Measurements from ENCODE around the gene FAM219A.

Gene FAM219A

GRCh38 chr9:34412336-34412735 is 46.0 kb downstream of the FAM219A start:
- peaks cover 90% of the 10 kb centered on the region for H4K20me1 ChIP-seq

GRCh38 chr9:34409154-34409553 is 49.2 kb downstream of the FAM219A start:
- Histone ChIP-seq H3K9ac (no peak overlapping the region), H3K9me3 (no peaks in the 10 kb centered on the region), H3K36me3 (peaks cover 23% of the 10 kb centered on the region), H4K20me1 (peaks cover 100% of the 10 kb centered on the region), H3K27me3 (no peaks in the 10 kb centered on the region), H3K4me2 (no peak overlapping the region), H3K4me3 (no peak overlapping the region), H3K4me1 (no peaks in the 10 kb centered on the region), H3K27ac (no peak overlapping the region)
- TF ChIP-seq Cebpa-rat (IDR thresholded peaks at IDR 0.05), result no peak

More at GRCh38 chr9:34412336-34412735, 46.0 kb downstream of the FAM219A start:
- H3K4me1 ChIP-seq, result no peaks in the 10 kb centered on the region
- H3K9me3 ChIP-seq, result no peaks in the 10 kb centered on the region
- TF ChIP-seq Cebpa-rat (IDR thresholded peaks at IDR 0.05), result no peak
- H3K36me3 ChIP-seq, result peaks cover 6% of the 10 kb centered on the region; the same call in 1 of the 2 replicates
- no peak overlapping the region for H3K4me3 ChIP-seq
- H3K4me2 ChIP-seq, result no peak overlapping the region
- H3K27ac ChIP-seq, result no peak overlapping the region
- no peak overlapping the region for H3K9ac ChIP-seq
- no peaks in the 10 kb centered on the region for H3K27me3 ChIP-seq

- H3K9me3 ChIP-seq, result no peaks in the 10 kb centered on the region
- peaks cover 31% of the 10 kb centered on the region for H3K36me3 ChIP-seq
- no peak for TF ChIP-seq Cebpa-rat (IDR thresholded peaks at IDR 0.05)
- no peak overlapping the region for H3K4me2 ChIP-seq
- H3K4me1 ChIP-seq, result no peaks in the 10 kb centered on the region
- no peak overlapping the region for H3K4me3 ChIP-seq
- H3K9ac ChIP-seq, result no peak overlapping the region
- peaks cover 100% of the 10 kb centered on the region for H4K20me1 ChIP-seq
- H3K27me3 ChIP-seq, result no peaks in the 10 kb centered on the region
- no peak overlapping the region for H3K27ac ChIP-seq
These were observed 50.2 kb downstream of the FAM219A start for GRCh38 chr9:34408173-34408572.

GRCh38 chr9:34406219-34406618 is 52.2 kb downstream of the FAM219A start:
- Histone ChIP-seq H3K4me3 (no peak overlapping the region), H3K27me3 (no peaks in the 10 kb centered on the region), H4K20me1 (peaks cover 90% of the 10 kb centered on the region), H3K9ac (no peak overlapping the region), H3K4me2 (no peak overlapping the region), H3K36me3 (peaks cover 51% of the 10 kb centered on the region), H3K4me1 (no peaks in the 10 kb centered on the region), H3K9me3 (no peaks in the 10 kb centered on the region), H3K27ac (no peak overlapping the region)
- no peak for TF ChIP-seq Cebpa-rat (IDR thresholded peaks at IDR 0.05)

GRCh38 chr9:34405719-34406118 is 52.7 kb downstream of the FAM219A start:
- peaks cover 52% of the 10 kb centered on the region for H3K36me3 ChIP-seq
- H3K9ac ChIP-seq, result no peak overlapping the region
- peaks cover 85% of the 10 kb centered on the region for H4K20me1 ChIP-seq
- H3K4me1 ChIP-seq, result no peaks in the 10 kb centered on the region
- H3K4me2 ChIP-seq, result no peak overlapping the region
- no peaks in the 10 kb centered on the region for H3K27me3 ChIP-seq
- TF ChIP-seq Cebpa-rat (IDR thresholded peaks at IDR 0.05), result no peak
- H3K4me3 ChIP-seq, result no peak overlapping the region
- no peak overlapping the region for H3K27ac ChIP-seq
- no peaks in the 10 kb centered on the region for H3K9me3 ChIP-seq

GRCh38 chr9:34403554-34404380 is 54.6 kb downstream of the FAM219A start:
- H3K36me3 ChIP-seq, result peaks cover 67% of the 10 kb centered on the region
- H4K20me1 ChIP-seq, result peaks cover 65% of the 10 kb centered on the region
- H3K27ac ChIP-seq, result no peak overlapping the region
- no peak for TF ChIP-seq Cebpa-rat (IDR thresholded peaks at IDR 0.05)
- H3K9ac ChIP-seq, result no peak overlapping the region
- no peaks in the 10 kb centered on the region for H3K9me3 ChIP-seq
- no peak overlapping the region for H3K4me3 ChIP-seq
- H3K4me2 ChIP-seq, result no peak overlapping the region
- H3K4me1 ChIP-seq, result no peaks in the 10 kb centered on the region
- no peaks in the 10 kb centered on the region for H3K27me3 ChIP-seq

- TF ChIP-seq Cebpa-rat (IDR thresholded peaks at IDR 0.05), result no peak
- Histone ChIP-seq H3K27me3 (no peaks in the 10 kb centered on the region), H3K36me3 (peaks cover 90% of the 10 kb centered on the region), H3K9me3 (no peaks in the 10 kb centered on the region), H3K4me1 (no peaks in the 10 kb centered on the region), H3K9ac (no peak overlapping the region), H3K27ac (no peak overlapping the region), H3K4me3 (no peak overlapping the region), H4K20me1 (peaks cover 37% of the 10 kb centered on the region), H3K4me2 (no peak overlapping the region)
These were observed 57.4 kb downstream of the FAM219A start for GRCh38 chr9:34400686-34401602.

- Histone ChIP-seq H3K27me3 (no peaks in the 10 kb centered on the region), H3K4me2 (no peak overlapping the region), H3K27ac (no peak overlapping the region), H4K20me1 (peaks cover 30% of the 10 kb centered on the region), H3K9me3 (no peaks in the 10 kb centered on the region), H3K4me3 (no peak overlapping the region), H3K36me3 (peaks cover 83% of the 10 kb centered on the region), H3K9ac (no peak overlapping the region), H3K4me1 (no peaks in the 10 kb centered on the region)
- TF ChIP-seq Cebpa-rat (IDR thresholded peaks at IDR 0.05), result no peak
These were observed 58.1 kb downstream of the FAM219A start for GRCh38 chr9:34400275-34400674.

- no peaks in the 10 kb centered on the region for H3K4me1 ChIP-seq
- peaks cover 77% of the 10 kb centered on the region for H3K36me3 ChIP-seq
- no peak overlapping the region for H3K4me2 ChIP-seq
These were observed 58.6 kb downstream of the FAM219A start for GRCh38 chr9:34399729-34400128.

GRCh38 chr9:34398875-34399274 is 59.5 kb downstream of the FAM219A start:
- Histone ChIP-seq H3K9ac (no peak overlapping the region), H3K27me3 (no peaks in the 10 kb centered on the region), H4K20me1 (peaks cover 16% of the 10 kb centered on the region), H3K27ac (no peak overlapping the region), H3K9me3 (no peaks in the 10 kb centered on the region), H3K4me2 (no peak overlapping the region), H3K36me3 (peaks cover 71% of the 10 kb centered on the region), H3K4me3 (no peak overlapping the region), H3K4me1 (no peaks in the 10 kb centered on the region)
- no peak for TF ChIP-seq Cebpa-rat (IDR thresholded peaks at IDR 0.05)

More at GRCh38 chr9:34399729-34400128, 58.6 kb downstream of the FAM219A start:
- H3K27ac ChIP-seq, result no peak overlapping the region
- TF ChIP-seq Cebpa-rat (IDR thresholded peaks at IDR 0.05), result no peak
- no peak overlapping the region for H3K9ac ChIP-seq
- H3K4me3 ChIP-seq, result no peak overlapping the region
- H3K9me3 ChIP-seq, result no peaks in the 10 kb centered on the region
- H3K27me3 ChIP-seq, result no peaks in the 10 kb centered on the region
- H4K20me1 ChIP-seq, result peaks cover 25% of the 10 kb centered on the region

All from BLaER1 (cell line).